ENCODE measurements around the gene FBXO34. TPM values are rescaled to one million over a fixed set of nuclear protein-coding genes. Genes with fewer than 3 reads are reported as not detected.
"Not testable (repeated sequence)": the region's sequence is repeated elsewhere in the genome, so short reads cannot be mapped to it uniquely, and the experiment has no call there.

FBXO34 gene
- total and polyA plus RNA-seq, 9 of the 15 experiments (the other 6 are each of a cell fraction or from before 2014, with no cell fraction given), result 6.3 to 24.9 (median 16.2) TPM

- H3K9ac ChIP-seq (ENCODE audit: insufficient read depth in 1 of 2, low read depth in 2 of 2, low read length in 2 of 2); H3K9me3 ChIP-seq (replicated peaks; ENCODE audit: control insufficient read depth, insufficient read depth, low read depth, low read length); BruUV-seq (replicated peaks); CTCF ChIA-PET (ENCODE audit: low intra/inter-chr PET ratio); ATAC-seq; in situ Hi-C loops (cut with MboI); H3K4me1 ChIP-seq (replicated peaks in 1 of 2; ENCODE audit: control insufficient read depth in 2 of 2, insufficient read depth in 2 of 2, low read length in 2 of 2); H3K27me3 ChIP-seq (ENCODE audit: control insufficient read depth in 2 of 2, insufficient read depth in 2 of 2, low read length in 2 of 2); H3K9me1 ChIP-seq (ENCODE audit: control insufficient read depth, insufficient read depth, low read length); DNase-seq (ENCODE audit: extremely low read depth in 1 of 4, low spot score in 3 of 4); H2AFZ ChIP-seq (ENCODE audit: low read depth, low read length); H4K20me1 ChIP-seq (replicated peaks; ENCODE audit: control insufficient read depth, insufficient read depth, low read length); H3K4me2 ChIP-seq (ENCODE audit: insufficient read depth, low read length); H3K4me3 ChIP-seq; intact Hi-C loops (cut with micrococcal nuclease); H3K27ac ChIP-seq (ENCODE audit: extremely low read depth, low read depth, low read length); FAIRE-seq: not testable (repeated sequence)
- TF ChIP-seq TRIM24 (IDR thresholded peaks at IDR 0.05), result 0 out of 4 replicates have a peak, but pooled peaks of 1 of the 2 experiments have one; percentile 13
- TF ChIP-seq TRIM28 (IDR thresholded peaks at IDR 0.05), result peak; percentile 80
- TF ChIP-seq ZNF280A (IDR thresholded peaks at IDR 0.05; ENCODE audit: low read depth, partially characterized antibody), result peak; percentile 83
- TF ChIP-seq CBX5 (IDR thresholded peaks at IDR 0.05; ENCODE audit: borderline replicate concordance, low read depth), result peak; percentile 69; the same call in 1 of the 2 replicates
- TF ChIP-seq CBX3 (IDR thresholded peaks at IDR 0.05; ENCODE audit: borderline replicate concordance in 1 of 2, low read length in 2 of 2), result peak in 1 of 2 experiments; percentile 73; a peak in 2 of 3 replicates
- TF ChIP-seq ZFP36 (IDR thresholded peaks at IDR 0.05; ENCODE audit: low read depth, low read length, partially characterized antibody), result peak; percentile 89
- TF ChIP-seq CBX1 (IDR thresholded peaks at IDR 0.05; ENCODE audit: low read depth), result peak; percentile 63; the same call in 1 of the 2 replicates
- TF ChIP-seq CEBPZ (IDR thresholded peaks at IDR 0.05; ENCODE audit: borderline replicate concordance, low read depth, low read length), result peak; percentile 82
- TF ChIP-seq XRCC3 (IDR thresholded peaks at IDR 0.05), result peak; percentile 18; the same call in 1 of the 2 replicates
- POLR2A ChIA-PET, result interaction anchor here (1.5 kb wide), 1 partner anchor 9 kb away, joined by 3 read pairs; no protein-coding TSS in a partner anchor
- Histone ChIP-seq H3K79me2 (ENCODE audit: control insufficient read depth, insufficient read depth, low read length) (peaks cover 30% of the 10 kb centered on the region), H3K36me3 (ENCODE audit: control insufficient read depth, insufficient read depth, low read length) (peaks cover 20% of the 10 kb centered on the region; the same call in 2 of the 3 replicates)
- WGBS (ENCODE audit: insufficient coverage, low coverage, missing lambda C conversion rate), result 97% methylated on average over 5 of the region's 5 CpGs
These were observed 41.3 kb downstream of the FBXO34 start for GRCh38 chr14:55312379-55313030.
